Fibroblast of lung (primary cell): ENCODE data around the gene ZNF283. TPM values are rescaled to one million over a fixed set of nuclear protein-coding genes. Genes with fewer than 3 reads are reported as not detected.

Experiments
- DNase-seq, 2 donors: peaks; one replicate each; pipeline versions ENCODE4 v3.0.0 to v3.0.0-alpha.2; 2010; ENCODE audit warnings: low read depth in 2 of 2
- H2AFZ ChIP-seq: 2 replicates; pipeline ENCODE4 v1.5.1; 2012; ENCODE audit warnings: low read length, control low read depth, inconsistent platforms
- H3K27ac ChIP-seq: 2 replicates; pipeline ENCODE4 v1.5.1; 2011; ENCODE audit warnings: low read length, control low read depth; ENCODE audit not compliant: insufficient read depth
- H3K27me3 ChIP-seq: 2 replicates; pipeline ENCODE4 v1.5.1; 2011; ENCODE audit warnings: mild to moderate bottlenecking, low read length; ENCODE audit not compliant: control insufficient read depth, insufficient read depth
- H3K36me3 ChIP-seq: 2 replicates; pipeline ENCODE4 v1.5.1; 2011; ENCODE audit warnings: low read length; ENCODE audit not compliant: control insufficient read depth, insufficient read depth
- H3K4me1 ChIP-seq: 2 replicates; pipeline ENCODE4 v1.5.1; 2011; ENCODE audit warnings: low read length; ENCODE audit not compliant: control insufficient read depth, insufficient read depth; ENCODE audit errors: extremely low read depth
- H3K4me2 ChIP-seq: 2 replicates; pipeline ENCODE4 v1.5.1; 2011; ENCODE audit warnings: low read length, control low read depth; ENCODE audit not compliant: insufficient read depth; ENCODE audit errors: extremely low read depth
- H3K4me3 ChIP-seq, 4 experiments: fragments of 200-600 bp in 1 of 4; sonication (generic) in 1 of 4; replicated peaks in 1 of 4; 2 replicates each; pipeline ENCODE4 v1.5.1; 2011 to 2016; ENCODE audit warnings: low read length in 4 of 4, low read depth in 3 of 4, mild to moderate bottlenecking in 3 of 4, control low read depth in 2 of 4, inconsistent platforms in 1 of 4, mixed read lengths in 1 of 4; ENCODE audit not compliant: insufficient read depth in 1 of 4; ENCODE audit errors: control extremely low read depth in 1 of 4
- H3K79me2 ChIP-seq: 2 replicates; pipeline ENCODE4 v1.5.1; 2012; ENCODE audit warnings: mild to moderate bottlenecking, low read length, inconsistent platforms; ENCODE audit not compliant: control insufficient read depth, insufficient read depth
- H3K9ac ChIP-seq: 2 replicates; pipeline ENCODE4 v1.5.1; 2011; ENCODE audit warnings: mild to moderate bottlenecking, low read length, control low read depth; ENCODE audit not compliant: insufficient read depth
- H3K9me3 ChIP-seq: 2 replicates; pipeline ENCODE4 v1.5.1; 2012; ENCODE audit warnings: low read depth, low read length; ENCODE audit not compliant: control insufficient read depth, insufficient read depth
- H4K20me1 ChIP-seq: 2 replicates; pipeline ENCODE4 v1.5.1; 2011; ENCODE audit warnings: low read length; ENCODE audit not compliant: control insufficient read depth, insufficient read depth; ENCODE audit errors: extremely low read depth
- CTCF ChIP-seq, 2 donors: IDR thresholded peaks in 1 of 2; conservative IDR thresholded peaks in 1 of 2; 1 replicate in 1 of 2; 2 replicates in 1 of 2; pipeline ENCODE4 v1.5.1; 2011 to 2012; ENCODE audit warnings: low read length in 2 of 2, control low read depth in 1 of 2, inconsistent platforms in 1 of 2, low read depth in 1 of 2, mild to moderate bottlenecking in 1 of 2
- EZH2 ChIP-seq: IDR thresholded peaks from 2 replicates; pipeline ENCODE4 v1.5.1; 2012; ENCODE audit warnings: low read length, control low read depth, mild to moderate bottlenecking; ENCODE audit errors: missing control alignments
- polyA plus RNA-seq, 2 donors: library from polyadenylated mRNA; depleted of rRNA in 1 of 2; stranded (reverse) in 1 of 2; unstranded in 1 of 2; fragments of >200 nt; gene quantifications; 2 replicates each; pipeline ENCODE4 v1.2.1, GENCODE V29; 2011 to 2012; ENCODE audit warnings: missing spikeins in 1 of 2
- total RNA-seq: library from RNA; depleted of rRNA; stranded (reverse); fragments of >200 nt; gene quantifications from 2 replicates; pipeline ENCODE4 v1.2.1, GENCODE V29; 2014

The ZNF283 gene
- total and polyA plus RNA-seq, 2 donors (not counting 1 experiment from before 2014, with no cell fraction given), result 5.8 to 15.2 TPM

GRCh38 chr19:43839139-43839538 is 12.0 kb downstream of the ZNF283 start:
- Histone ChIP-seq H3K4me1 (no peaks in the 10 kb centered on the region), H3K27me3 (no peaks in the 10 kb centered on the region), H3K36me3 (peaks cover 9% of the 10 kb centered on the region), H3K4me3 (no peak overlapping the region), H4K20me1 (no peaks in the 10 kb centered on the region), H3K4me2 (no peak overlapping the region), H3K27ac (no peak overlapping the region), H3K9ac (no peak overlapping the region), H2AFZ (no peak overlapping the region), H3K9me3 (peaks cover 3% of the 10 kb centered on the region), H3K79me2 (no peaks in the 10 kb centered on the region)
- no peak for DNase-seq
- TF ChIP-seq EZH2, result no peak
- no peak for TF ChIP-seq CTCF (conservative IDR thresholded peaks at IDR 0.05 in 1 of 2, IDR thresholded peaks at IDR 0.05 in 1 of 2; ENCODE audit: low read depth in 1 of 2, low read length in 2 of 2)

GRCh38 chr19:43842007-43842406 is 14.9 kb downstream of the ZNF283 start:
- Histone ChIP-seq H3K4me3 (no peak overlapping the region), H4K20me1 (no peaks in the 10 kb centered on the region), H3K4me2 (no peak overlapping the region), H3K9ac (no peak overlapping the region), H3K9me3 (peaks cover 3% of the 10 kb centered on the region), H3K27ac (no peak overlapping the region), H3K27me3 (no peaks in the 10 kb centered on the region), H3K4me1 (no peaks in the 10 kb centered on the region), H3K79me2 (no peaks in the 10 kb centered on the region), H3K36me3 (peaks cover 9% of the 10 kb centered on the region), H2AFZ (no peak overlapping the region)
- TF ChIP-seq EZH2 (no peak), CTCF (conservative IDR thresholded peaks at IDR 0.05 in 1 of 2, IDR thresholded peaks at IDR 0.05 in 1 of 2; ENCODE audit: low read depth in 1 of 2, low read length in 2 of 2) (no peak)
- no peak for DNase-seq

GRCh38 chr19:43847246-43847645 is 20.1 kb downstream of the ZNF283 start:
- Histone ChIP-seq H3K4me2 (no peak overlapping the region), H2AFZ (no peak overlapping the region), H3K27me3 (no peaks in the 10 kb centered on the region), H4K20me1 (no peaks in the 10 kb centered on the region), H3K4me1 (no peaks in the 10 kb centered on the region), H3K79me2 (no peaks in the 10 kb centered on the region), H3K9me3 (peaks cover 2% of the 10 kb centered on the region), H3K9ac (no peak overlapping the region), H3K4me3 (no peak overlapping the region), H3K36me3 (peaks cover 4% of the 10 kb centered on the region), H3K27ac (no peak overlapping the region)
- DNase-seq, result no peak
- TF ChIP-seq EZH2, result no peak
- no peak for TF ChIP-seq CTCF (conservative IDR thresholded peaks at IDR 0.05 in 1 of 2, IDR thresholded peaks at IDR 0.05 in 1 of 2; ENCODE audit: low read depth in 1 of 2, low read length in 2 of 2)
